Lower leg skin (tissue), 4 donors: Measurements from ENCODE around the gene ANKRD23. TPM values are rescaled to one million over a fixed set of nuclear protein-coding genes. Genes with fewer than 3 reads are reported as not detected.
A peak's percentile ranks its signal among the peaks of the same experiment; 100 is the strongest.

Source experiments
- DNase-seq, 2 donors: peaks; one replicate each; pipeline ENCODE4 v3.0.0-alpha.2; 2019; ENCODE audit warnings: low spot score in 2 of 2
- H3K4me3 ChIP-seq: fragments of 200-600 bp; sonication (generic); 2 replicates; pipeline ENCODE4 v1.5.1; 2017; ENCODE audit warnings: mild to moderate bottlenecking, low read depth; ENCODE audit not compliant: poor library complexity, severe bottlenecking
- CTCF ChIP-seq, 3 donors: fragments of 450-650 bp; IDR thresholded peaks; one replicate each; pipeline ENCODE4 v1.5.1; 2016; ENCODE audit warnings: antibody characterized with exemption in 3 of 3, mild to moderate bottlenecking in 3 of 3, moderate library complexity in 2 of 3
- POLR2A ChIP-seq, 2 donors: fragments of 450-650 bp; IDR thresholded peaks; one replicate each; pipeline ENCODE4 v1.6.1; 2016 to 2017; ENCODE audit warnings: antibody characterized with exemption in 2 of 2, mild to moderate bottlenecking in 1 of 2, moderate library complexity in 1 of 2
- WGBS, 2 donors: methylation state at CpG; one replicate each; pipeline ENCODE4 v1.1.5; 2018; 5-methylcytosine and 5-hydroxymethylcytosine counted together
- intact Hi-C: fragments of 100-400 bp; cut with DNase I; formaldehyde crosslinking; loops from one replicate; pipeline ENCODE4 v1.15.0; 2023; ENCODE audit warnings: low total_unique reads
- total RNA-seq, 4 donors: library from RNA; depleted of rRNA; stranded (reverse); fragments of >200 nt; gene quantifications; one replicate each; pipeline ENCODE4 v1.1.0, GENCODE V29; 2016

ANKRD23 gene
- total RNA-seq, 4 donors from 2014 or later, result 4.9 to 12.4 (median 8.8) TPM

- H3K4me3 ChIP-seq, result no peak overlapping the region
- DNase-seq, result no peak
- TF ChIP-seq CTCF (IDR thresholded peaks at IDR 0.05) (no peak), POLR2A (IDR thresholded peaks at IDR 0.05) (no peak)
- 84 to 86% methylated on average over 12 of the region's 12 CpGs for WGBS, 2 donors
- intact Hi-C loops, result no loop called here
These were observed 23.8 kb downstream of the ANKRD23 start for GRCh38 chr2:96819876-96820511.

- TF ChIP-seq CTCF (IDR thresholded peaks at IDR 0.05), result no peak
- no peak for TF ChIP-seq POLR2A (IDR thresholded peaks at IDR 0.05)
- no peak for DNase-seq
- 73 to 78% methylated on average over 10 of the region's 10 CpGs for WGBS, 2 donors
- intact Hi-C loops, result no loop called here
- no peak overlapping the region for H3K4me3 ChIP-seq
These were observed 24.5 kb downstream of the ANKRD23 start for GRCh38 chr2:96819128-96819875.

GRCh38 chr2:96817882-96818281 lies 25.9 kb downstream of the ANKRD23 start:
- TF ChIP-seq CTCF (IDR thresholded peaks at IDR 0.05) (no peak), POLR2A (IDR thresholded peaks at IDR 0.05) (no peak)
- intact Hi-C loops, result no loop called here
- no peak overlapping the region for H3K4me3 ChIP-seq
- WGBS, 2 donors, result 92% methylated on average over 8 of the region's 8 CpGs
- DNase-seq, result no peak

- no peak for TF ChIP-seq CTCF (IDR thresholded peaks at IDR 0.05)
- no peak for TF ChIP-seq POLR2A (IDR thresholded peaks at IDR 0.05)
- peak overlapping the region; percentile 66 for H3K4me3 ChIP-seq
- DNase-seq, result no peak
- intact Hi-C loops, result no loop called here
- WGBS, 2 donors, result 7 to 16% methylated on average over 24 to 51 of the region's 89 CpGs
These were observed 26.8 kb downstream of the ANKRD23 start for GRCh38 chr2:96816836-96817702.

GRCh38 chr2:96816127-96816835 lies 27.5 kb downstream of the ANKRD23 start, which contains the start of gene CNNM3:
Gene CNNM3 (plus strand): TSS chr2:96816268. CDS start chr2:96816278, 10 bp downstream.
- peak within 1 kb of the TSS; percentile 66 for H3K4me3 ChIP-seq
- WGBS, 2 donors, result 0 to 1% methylated on average over 58 to 83 of the region's 103 CpGs
- peak in 1 of 3 donors; percentile 59 for TF ChIP-seq CTCF (IDR thresholded peaks at IDR 0.05)
- TF ChIP-seq POLR2A (IDR thresholded peaks at IDR 0.05), result peak in 1 of 2 donors; percentile 16
- DNase-seq, result peak; percentile 97 to 99
- intact Hi-C loops, result no loop called here
